GM18526 (cell line): ENCODE measurements around the gene IGFL1.

Source experiments
- POLR2A ChIP-seq: IDR thresholded peaks from 3 replicates; pipeline ENCODE4 v1.6.1; 2011; ENCODE audit not compliant: insufficient read length; ENCODE audit errors: extremely low read depth

The IGFL1 gene

DNA sequence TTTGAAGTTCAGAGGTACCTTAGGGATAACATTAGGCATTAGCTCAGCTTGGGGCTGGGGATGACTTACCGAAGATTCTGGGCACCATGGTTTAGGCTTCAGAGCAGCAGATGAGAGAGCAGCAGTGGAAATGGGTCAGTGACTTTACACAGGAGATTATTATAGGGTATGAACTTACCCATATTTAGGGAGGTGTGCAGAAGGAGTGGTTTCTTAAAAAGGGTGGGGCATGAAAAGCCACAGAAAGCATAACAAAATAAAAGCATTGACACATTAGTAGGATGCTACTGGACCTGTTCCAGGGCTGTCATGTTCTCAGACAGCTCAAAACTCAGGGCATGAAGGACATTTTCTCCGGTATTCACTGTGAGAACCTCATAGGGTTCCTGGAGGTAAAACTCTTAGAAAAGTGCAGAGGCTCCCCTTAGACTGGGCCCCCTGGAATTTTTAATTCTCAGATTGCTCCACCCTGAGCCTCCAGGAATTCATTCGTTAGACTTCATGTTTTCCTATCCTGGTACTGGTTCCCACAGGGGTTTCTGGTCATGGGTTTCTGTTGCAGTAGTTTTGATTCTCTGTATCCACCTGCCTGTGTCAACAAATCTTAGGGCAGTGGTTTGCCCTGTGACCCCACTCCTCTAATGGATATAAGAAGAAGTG lies 20.7 kb downstream of the IGFL1 start:
- no peak for TF ChIP-seq POLR2A

DNA sequence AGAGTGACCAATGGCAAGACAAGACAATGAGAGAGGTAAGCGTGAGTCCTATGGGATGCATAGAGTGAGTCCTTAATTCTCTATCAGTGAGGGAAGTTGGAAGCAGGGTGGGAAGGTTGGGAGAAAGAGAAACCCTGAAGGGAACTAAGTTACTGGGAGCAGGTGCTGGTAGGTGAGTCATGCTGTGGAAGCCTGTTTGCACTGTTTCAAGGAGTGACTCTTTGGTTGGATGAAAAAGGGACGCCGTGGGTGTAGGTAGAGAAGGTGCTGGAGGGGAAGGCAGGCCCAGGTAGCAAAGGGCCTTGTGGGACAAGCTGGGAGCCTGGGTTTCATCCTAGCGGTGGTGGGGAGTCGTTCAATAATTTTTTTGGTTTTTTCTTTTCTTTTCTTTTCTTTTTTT lies 21.9 kb downstream of the IGFL1 start:
- TF ChIP-seq POLR2A: no peak

DNA sequence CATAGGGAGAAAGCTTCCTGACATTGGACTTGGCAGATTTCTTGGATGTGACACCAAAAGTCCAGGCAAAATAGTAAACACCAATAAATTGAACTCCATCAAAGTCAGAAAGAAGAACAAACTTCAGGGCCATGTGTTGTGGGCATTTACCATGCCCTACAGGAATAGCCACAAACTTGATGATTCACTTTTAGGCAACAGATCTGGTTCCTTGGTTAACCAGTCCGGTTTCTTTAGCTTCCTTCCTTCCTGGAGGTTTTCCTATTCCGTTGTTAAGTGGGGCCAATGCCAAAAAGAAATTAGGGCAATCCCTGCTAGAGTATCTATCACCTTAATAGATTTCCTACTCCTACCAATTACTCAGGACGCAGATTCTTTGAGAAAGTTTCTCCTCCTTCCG lies 25.2 kb downstream of the IGFL1 start:
- no peak for TF ChIP-seq POLR2A

DNA sequence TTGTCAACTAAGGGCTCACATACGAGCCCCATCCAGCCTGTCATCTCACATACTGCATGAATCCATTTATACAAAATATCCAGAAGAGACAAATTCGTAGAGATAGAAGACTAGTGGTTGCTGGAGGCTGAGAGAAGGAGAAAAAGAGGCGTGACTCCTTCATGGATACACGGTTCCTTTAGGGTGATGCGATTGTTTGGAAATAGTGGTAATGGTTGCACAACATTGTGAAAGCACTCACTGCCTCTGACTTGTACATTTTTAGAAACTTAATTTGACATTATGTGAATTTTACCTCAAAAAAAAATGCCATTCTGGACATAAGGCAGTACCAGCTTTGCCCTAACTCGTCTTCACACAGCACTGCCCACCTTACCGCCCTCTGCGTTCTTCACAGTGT lies 27.3 kb downstream of the IGFL1 start:
- TF ChIP-seq POLR2A: no peak

DNA sequence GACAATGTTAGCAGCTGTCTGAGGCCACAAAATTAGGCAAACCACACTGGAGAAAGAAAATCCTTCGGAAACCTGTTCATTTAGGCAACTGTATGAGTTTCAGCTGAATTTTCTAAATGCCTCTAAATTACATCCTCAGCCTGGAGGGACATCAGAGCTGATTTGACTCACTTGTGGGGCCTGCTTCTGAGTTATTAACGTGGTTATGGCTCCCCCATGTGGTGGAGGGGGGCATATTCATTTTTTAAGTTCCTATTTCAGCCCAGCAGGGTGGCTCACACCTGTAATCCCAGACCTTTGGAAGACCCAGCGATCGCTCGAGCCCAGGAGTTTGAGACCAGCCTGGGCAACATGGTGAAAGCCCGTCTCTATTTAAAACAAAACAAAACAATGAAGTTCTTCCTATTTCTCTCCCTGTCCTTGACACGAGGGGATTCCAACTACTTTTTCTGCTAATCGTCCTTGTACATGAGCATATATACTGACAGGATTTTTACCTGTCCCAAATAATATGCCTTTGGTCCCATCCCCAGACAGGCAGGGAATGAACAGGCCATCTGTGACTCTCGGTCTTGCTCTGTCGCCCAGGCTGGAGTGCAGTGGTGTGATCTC lies 35.8 kb downstream of the IGFL1 start:
- TF ChIP-seq POLR2A: no peak

DNA sequence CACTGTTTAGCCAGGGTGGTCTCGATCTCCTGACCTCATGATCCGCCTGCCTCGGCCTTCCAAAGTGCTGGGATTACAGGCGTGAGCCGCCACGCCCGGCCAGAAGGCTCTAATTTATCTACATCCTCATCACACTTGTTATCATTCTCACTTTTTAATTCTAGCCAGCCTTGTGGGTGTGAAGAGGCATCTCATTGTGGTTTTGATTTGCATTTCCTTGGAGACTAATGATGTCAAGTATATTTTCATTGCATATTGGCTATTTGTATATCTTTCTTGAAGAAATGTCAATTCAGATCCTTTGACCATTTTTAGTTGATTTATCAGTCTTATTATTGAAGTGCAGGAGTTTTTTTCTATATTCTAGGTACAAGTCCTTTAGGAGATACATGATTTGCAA lies 39.6 kb downstream of the IGFL1 start:
- no peak for TF ChIP-seq POLR2A

DNA sequence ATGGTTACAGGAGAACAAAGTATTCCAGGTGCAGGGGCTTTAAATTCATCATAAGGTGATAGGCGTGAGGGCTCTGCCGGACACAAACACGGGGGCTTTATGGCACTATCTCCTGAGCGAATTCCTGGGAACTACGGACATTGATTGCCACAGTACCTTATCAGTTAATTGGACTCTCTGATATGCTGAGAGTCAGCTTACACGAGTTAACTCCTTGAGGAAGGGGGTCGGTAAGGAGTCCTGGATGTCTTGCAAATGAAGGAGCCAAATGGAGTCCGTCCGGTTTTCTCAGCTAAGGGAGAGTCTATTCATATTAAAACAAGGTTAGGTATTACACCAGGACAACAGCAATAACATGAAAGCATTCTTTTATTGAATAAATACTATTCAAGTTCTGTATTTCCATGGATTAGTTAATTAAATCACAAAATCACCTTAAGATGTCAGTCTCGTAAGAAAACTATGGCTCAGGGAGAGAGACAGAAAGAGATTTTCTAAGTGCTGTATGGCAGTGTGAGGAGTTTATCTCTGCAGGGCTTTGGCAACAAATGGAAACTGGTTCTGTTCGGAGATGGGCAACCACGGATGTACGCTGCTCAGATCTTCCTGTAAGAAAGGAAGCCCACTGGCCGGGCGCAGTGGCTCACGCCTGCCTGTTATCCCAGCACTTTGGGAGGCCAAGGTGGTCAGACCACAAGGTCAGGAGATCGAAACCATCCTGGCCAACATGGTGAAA lies 41.1 kb downstream of the IGFL1 start:
- TF ChIP-seq POLR2A: no peak

DNA sequence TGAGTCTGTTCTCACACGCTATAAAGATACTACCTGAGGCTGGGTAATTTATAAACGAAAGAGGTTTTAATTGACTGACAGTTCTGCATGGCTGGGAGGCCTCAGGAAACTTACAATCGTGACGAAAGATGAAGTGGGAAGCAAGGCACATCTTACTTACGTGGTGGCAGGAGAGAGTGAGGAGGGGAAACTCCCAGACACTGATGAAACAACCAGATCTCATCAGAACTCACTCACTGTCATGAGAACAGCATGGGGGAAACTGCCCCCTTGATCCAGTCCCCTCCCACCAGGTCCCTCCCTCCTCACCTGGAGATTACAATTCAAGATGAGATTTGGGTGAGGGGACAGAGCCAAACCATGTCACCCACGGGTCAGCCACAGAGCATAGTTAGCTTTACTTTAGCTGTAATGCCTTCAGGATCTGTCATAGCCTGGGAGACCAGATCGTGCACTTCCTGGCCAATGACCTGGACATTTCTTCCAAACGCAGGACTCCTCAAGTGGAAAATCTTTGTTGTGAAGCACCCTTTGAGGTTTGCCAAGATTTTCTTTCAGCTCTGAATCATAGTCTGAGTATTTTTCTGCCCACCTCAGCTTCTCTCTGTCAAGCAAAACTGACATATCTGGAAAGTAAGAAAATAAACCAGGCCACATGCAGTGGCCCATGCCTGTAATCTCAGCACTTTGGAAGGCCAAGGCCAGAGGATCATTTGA lies 42.1 kb downstream of the IGFL1 start:
- TF ChIP-seq POLR2A: no peak

DNA sequence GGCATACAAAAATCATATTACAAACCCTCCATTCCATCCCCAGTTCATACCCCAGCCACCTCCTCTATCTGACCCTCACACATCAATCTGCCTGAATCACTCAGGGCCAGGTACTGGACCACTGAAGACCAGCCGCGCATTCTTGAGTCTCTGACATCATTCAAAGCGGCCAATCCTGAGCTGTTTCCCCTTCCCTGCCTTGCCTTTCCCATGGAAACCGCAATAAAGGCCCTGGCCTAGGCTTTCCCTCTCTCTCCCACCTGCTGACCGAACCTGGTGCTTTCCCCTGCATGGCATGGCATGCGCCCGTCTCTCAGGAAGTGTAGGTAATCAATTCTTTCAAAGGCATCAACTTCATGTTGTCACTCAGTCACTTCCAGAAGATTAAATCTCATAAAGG lies 49.6 kb downstream of the IGFL1 start:
- TF ChIP-seq POLR2A: no peak
